ENCODE results near the gene OPRPN.

OPRPN gene, protein sequence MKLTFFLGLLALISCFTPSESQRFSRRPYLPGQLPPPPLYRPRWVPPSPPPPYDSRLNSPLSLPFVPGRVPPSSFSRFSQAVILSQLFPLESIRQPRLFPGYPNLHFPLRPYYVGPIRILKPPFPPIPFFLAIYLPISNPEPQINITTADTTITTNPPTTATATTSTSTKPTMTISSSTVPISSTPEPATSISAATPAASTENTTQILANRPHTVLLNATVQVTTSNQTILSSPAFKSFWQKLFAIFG

DNA sequence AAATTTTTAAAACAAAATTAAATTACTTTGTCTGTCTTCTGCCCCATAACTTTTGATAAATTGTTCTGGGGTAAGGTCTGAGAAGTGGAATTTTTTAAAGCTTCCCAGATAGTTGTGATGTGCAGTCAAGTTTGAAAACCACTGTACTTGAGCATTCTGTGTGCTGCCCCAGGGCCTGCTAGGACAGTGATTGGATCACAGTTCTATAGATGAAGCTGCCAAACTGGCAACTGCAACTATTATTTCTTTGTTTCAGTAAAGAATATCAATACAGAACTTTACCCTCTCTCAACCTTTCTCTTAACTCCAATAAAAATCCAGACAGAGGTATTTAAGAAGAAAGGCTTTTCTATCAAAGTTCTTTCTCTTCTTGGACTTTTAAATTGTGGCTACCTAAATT is at the start of gene OPRPN:
TSS of gene OPRPN (plus strand) at position 361 of the 400 bp plus-strand sequence. CDS start 1,346 bp downstream, outside the sequence.
- no peak for DNase-seq (ENCODE audit: low read depth)
- H3K4me3 ChIP-seq (ENCODE audit: control insufficient read depth, low read depth, low read length), result no peak within 1 kb of the TSS
- TF ChIP-seq, protein P1, sequence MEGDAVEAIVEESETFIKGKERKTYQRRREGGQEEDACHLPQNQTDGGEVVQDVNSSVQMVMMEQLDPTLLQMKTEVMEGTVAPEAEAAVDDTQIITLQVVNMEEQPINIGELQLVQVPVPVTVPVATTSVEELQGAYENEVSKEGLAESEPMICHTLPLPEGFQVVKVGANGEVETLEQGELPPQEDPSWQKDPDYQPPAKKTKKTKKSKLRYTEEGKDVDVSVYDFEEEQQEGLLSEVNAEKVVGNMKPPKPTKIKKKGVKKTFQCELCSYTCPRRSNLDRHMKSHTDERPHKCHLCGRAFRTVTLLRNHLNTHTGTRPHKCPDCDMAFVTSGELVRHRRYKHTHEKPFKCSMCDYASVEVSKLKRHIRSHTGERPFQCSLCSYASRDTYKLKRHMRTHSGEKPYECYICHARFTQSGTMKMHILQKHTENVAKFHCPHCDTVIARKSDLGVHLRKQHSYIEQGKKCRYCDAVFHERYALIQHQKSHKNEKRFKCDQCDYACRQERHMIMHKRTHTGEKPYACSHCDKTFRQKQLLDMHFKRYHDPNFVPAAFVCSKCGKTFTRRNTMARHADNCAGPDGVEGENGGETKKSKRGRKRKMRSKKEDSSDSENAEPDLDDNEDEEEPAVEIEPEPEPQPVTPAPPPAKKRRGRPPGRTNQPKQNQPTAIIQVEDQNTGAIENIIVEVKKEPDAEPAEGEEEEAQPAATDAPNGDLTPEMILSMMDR (IDR thresholded peaks at IDR 0.05; ENCODE audit: control insufficient read depth, insufficient read depth, low read depth, low read length, missing control alignments), result no peak

DNA sequence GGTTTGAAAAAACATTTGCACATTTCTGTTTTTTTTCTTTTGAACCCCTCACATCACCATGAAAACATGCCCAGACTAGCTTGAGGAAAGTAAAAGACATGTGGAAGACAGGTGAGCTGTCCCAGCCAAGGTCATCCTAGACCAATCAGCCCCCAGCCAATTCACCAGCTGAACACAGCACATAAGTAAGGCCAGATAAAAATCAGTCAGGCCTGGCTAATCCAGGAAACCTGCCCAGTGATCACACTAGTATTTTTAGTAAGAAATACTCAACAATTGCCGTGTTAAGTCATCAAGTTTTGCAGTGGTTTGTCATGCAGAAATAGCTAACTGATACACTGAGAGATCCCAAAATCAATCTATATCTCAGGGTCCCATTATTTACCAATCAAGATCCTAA is 41.6 kb upstream of the OPRPN start:
- TF ChIP-seq, protein P1 (IDR thresholded peaks at IDR 0.05; ENCODE audit: control insufficient read depth, insufficient read depth, low read depth, low read length, missing control alignments), result no peak
- no peak for DNase-seq (ENCODE audit: low read depth)
- H3K4me3 ChIP-seq (ENCODE audit: control insufficient read depth, low read depth, low read length), result no peak overlapping the region

DNA sequence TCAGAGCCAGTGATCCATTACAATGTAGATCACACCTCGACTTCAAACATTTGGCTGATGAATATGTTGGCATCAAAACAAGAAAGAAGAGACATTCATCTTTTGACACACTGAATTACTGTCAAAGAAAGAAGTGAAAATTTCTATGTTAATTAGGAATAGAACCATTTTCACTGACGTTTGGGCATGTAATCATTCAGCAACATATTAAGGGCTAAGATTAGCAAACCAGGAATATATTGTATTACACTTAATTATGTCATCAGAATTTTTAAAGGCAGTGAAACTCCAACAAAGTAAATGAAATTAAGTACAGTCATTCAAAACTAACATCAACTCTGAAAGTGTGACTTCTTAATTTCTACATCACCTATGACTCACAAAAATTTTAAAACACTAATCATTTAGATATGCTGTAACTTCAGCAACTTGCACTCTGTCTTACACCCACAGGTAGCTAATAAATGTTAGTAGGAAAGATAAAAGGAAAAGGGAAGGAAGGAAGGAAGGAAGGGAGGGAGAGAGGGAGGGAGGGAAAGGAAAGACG is 38.6 kb upstream of the OPRPN start:
- TF ChIP-seq, protein P1 (IDR thresholded peaks at IDR 0.05; ENCODE audit: control insufficient read depth, insufficient read depth, low read depth, low read length, missing control alignments), result no peak
- DNase-seq (ENCODE audit: low read depth), result no peak
- H3K4me3 ChIP-seq (ENCODE audit: control insufficient read depth, low read depth, low read length), result no peak overlapping the region

DNA sequence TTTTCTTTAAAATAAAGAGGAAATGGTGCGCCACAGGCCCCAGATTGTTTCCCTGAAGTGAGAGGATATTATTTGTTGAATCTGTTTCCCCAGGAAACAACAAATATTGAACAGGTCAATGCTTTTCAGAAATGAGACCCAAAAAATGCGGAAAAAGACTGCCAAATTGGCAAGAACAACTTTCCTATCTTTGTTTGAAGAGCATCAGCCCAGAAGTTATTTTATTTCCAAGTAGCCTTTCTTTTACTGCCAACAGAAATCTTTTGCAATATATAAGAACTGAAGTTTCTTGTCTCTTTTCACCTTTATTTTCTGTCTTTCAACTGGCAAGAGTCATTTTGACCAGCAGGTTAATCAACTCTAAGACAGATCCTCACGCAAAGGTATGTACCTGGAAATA is 37.3 kb upstream of the OPRPN start, which contains the start of gene SMR3A:
TSS of gene SMR3A (plus strand) at position 301 of the 400 bp plus-strand sequence. CDS start 1,356 bp downstream, outside the sequence.
- no peak for DNase-seq (ENCODE audit: low read depth)
- TF ChIP-seq, protein P1 (IDR thresholded peaks at IDR 0.05; ENCODE audit: control insufficient read depth, insufficient read depth, low read depth, low read length, missing control alignments), result no peak
- H3K4me3 ChIP-seq (ENCODE audit: control insufficient read depth, low read depth, low read length), result no peak within 1 kb of the TSS

DNA sequence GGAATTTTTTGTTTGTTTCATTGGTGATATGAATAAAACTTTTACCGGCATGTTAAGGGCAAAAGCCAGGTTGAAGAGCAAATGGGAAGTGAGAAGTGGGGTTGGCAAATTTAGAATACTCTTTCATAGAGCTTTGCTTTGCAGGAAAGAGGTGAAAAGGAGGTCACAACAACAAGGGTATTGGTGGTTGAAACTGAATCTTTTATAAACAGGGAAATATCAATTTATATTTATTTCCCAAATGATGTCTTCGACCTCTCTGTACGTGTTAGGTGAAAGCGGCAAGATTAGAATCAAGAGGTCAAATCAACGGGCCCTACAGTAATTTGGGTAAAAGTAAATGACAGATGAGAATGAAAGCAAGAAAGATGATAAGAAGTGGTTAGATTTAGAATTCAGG is 33.7 kb upstream of the OPRPN start:
- TF ChIP-seq, protein P1 (IDR thresholded peaks at IDR 0.05; ENCODE audit: control insufficient read depth, insufficient read depth, low read depth, low read length, missing control alignments), result no peak
- no peak for DNase-seq (ENCODE audit: low read depth)
- H3K4me3 ChIP-seq (ENCODE audit: control insufficient read depth, low read depth, low read length), result no peak overlapping the region

DNA sequence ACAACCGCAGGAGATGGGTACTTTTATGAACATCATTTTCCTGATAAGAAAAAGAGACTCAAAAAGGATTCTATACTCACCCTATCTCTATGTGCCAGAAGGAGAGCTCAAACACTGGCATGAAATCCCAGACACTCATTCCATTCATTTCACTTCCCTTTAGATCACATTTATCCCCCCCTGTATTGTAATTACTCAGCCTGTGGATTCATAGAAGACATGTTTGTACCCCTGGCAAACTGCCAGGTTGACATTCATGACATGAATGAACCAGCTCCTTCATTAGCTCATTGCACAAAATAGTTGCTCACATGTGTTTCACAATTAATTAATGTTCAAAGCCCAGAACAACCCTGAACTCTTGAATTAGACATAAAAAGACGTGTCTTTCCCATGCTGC is 32.3 kb upstream of the OPRPN start:
- no peak overlapping the region for H3K4me3 ChIP-seq (ENCODE audit: control insufficient read depth, low read depth, low read length)
- DNase-seq (ENCODE audit: low read depth), result no peak
- TF ChIP-seq, protein P1 (IDR thresholded peaks at IDR 0.05; ENCODE audit: control insufficient read depth, insufficient read depth, low read depth, low read length, missing control alignments), result no peak

All from AG09309 (cell line).